NCI-H82 treated with DMSO at 0.1 percent for 48 hours (cell line): ENCODE measurements around the gene MARK3.

ENCODE experiments used
- DNase-seq: peaks from one replicate; lab custom pipeline; 2025; ENCODE audit not compliant: unreplicated experiment; lab: John Stamatoyannopoulos, UW

MARK3 gene

GRCh38 chr14:103393676-103394626 lies 8.7 kb downstream of the MARK3 start:
- DNase-seq: no peak

- no peak for DNase-seq
These were observed 10.0 kb downstream of the MARK3 start for GRCh38 chr14:103395244-103395643.

GRCh38 chr14:103396463-103396862 lies 11.2 kb downstream of the MARK3 start:
- DNase-seq: no peak

GRCh38 chr14:103398427-103399195 lies 13.4 kb downstream of the MARK3 start:
- DNase-seq: no peak

- DNase-seq: no peak
These were observed 15.3 kb downstream of the MARK3 start for GRCh38 chr14:103400537-103400936.

GRCh38 chr14:103401223-103402214 lies 16.3 kb downstream of the MARK3 start:
- no peak for DNase-seq

GRCh38 chr14:103402695-103403094 lies 17.5 kb downstream of the MARK3 start:
- no peak for DNase-seq

- DNase-seq: no peak
These were observed 19.1 kb downstream of the MARK3 start for GRCh38 chr14:103404032-103404918.

- DNase-seq: no peak
These were observed 19.7 kb downstream of the MARK3 start for GRCh38 chr14:103404920-103405319.

- DNase-seq: no peak
These were observed 23.4 kb downstream of the MARK3 start for GRCh38 chr14:103408491-103409155.

GRCh38 chr14:103416916-103417315 lies 31.7 kb downstream of the MARK3 start:
- DNase-seq: no peak

GRCh38 chr14:103418481-103418818 lies 33.2 kb downstream of the MARK3 start:
- no peak for DNase-seq

- no peak for DNase-seq
These were observed 36.3 kb downstream of the MARK3 start for GRCh38 chr14:103421556-103421955.

- no peak for DNase-seq
These were observed 37.8 kb downstream of the MARK3 start for GRCh38 chr14:103423050-103423461.

GRCh38 chr14:103427485-103428443 lies 42.5 kb downstream of the MARK3 start:
- no peak for DNase-seq

- DNase-seq: no peak
These were observed 43.7 kb downstream of the MARK3 start for GRCh38 chr14:103428723-103429556.

GRCh38 chr14:103430358-103430757 lies 45.1 kb downstream of the MARK3 start:
- DNase-seq: no peak
